ENCODE data around the gene TAF1A. TPM values are rescaled to one million over a fixed set of nuclear protein-coding genes. Genes with fewer than 3 reads are reported as not detected.

Gene TAF1A
- total RNA-seq, 1 donor from 2014 or later = 7.5 TPM

- H3K4me3 Mint-ChIP-seq (ENCODE audit: unreplicated experiment) = no peak overlapping the region
- FAIRE-seq = no peak
- peaks cover 45% of the 10 kb centered on the region for H3K79me2 ChIP-seq (ENCODE audit: insufficient read depth, low read length)
Measured at GRCh38 chr1:222588135-222588534, 1.6 kb downstream of the TAF1A start.

GRCh38 chr1:222586842-222587241 lies 2.9 kb downstream of the TAF1A start:
- Histone ChIP-seq H3K9ac (ENCODE audit: low read length) (no peak overlapping the region), H3K79me2 (ENCODE audit: insufficient read depth, low read length) (peaks cover 45% of the 10 kb centered on the region), H3K4me2 (ENCODE audit: low read length) (no peak overlapping the region), H3K27ac (ENCODE audit: low read depth, low read length) (no peak overlapping the region), H3K27me3 (ENCODE audit: insufficient read depth, low read length) (no peaks in the 10 kb centered on the region), H3K36me3 (ENCODE audit: insufficient read depth, low read length) (peaks cover 18% of the 10 kb centered on the region), H3K4me3 (ENCODE audit: insufficient read depth, low read depth, low read length) (no peak overlapping the region), H2AFZ (ENCODE audit: low read depth, low read length) (no peak overlapping the region), H3K9me3 (ENCODE audit: insufficient read depth, low read depth, low read length) (no peaks in the 10 kb centered on the region), H3K4me1 (ENCODE audit: insufficient read depth, low read length) (peaks cover 11% of the 10 kb centered on the region), H4K20me1 (ENCODE audit: insufficient read depth, low read length) (no peaks in the 10 kb centered on the region)
- no peak for DNase-seq (ENCODE audit: low read depth)
- no peak for TF ChIP-seq EZH2 (IDR thresholded peaks at IDR 0.05; ENCODE audit: insufficient read depth, low read length)
- TF ChIP-seq CTCF (IDR thresholded peaks at IDR 0.05; ENCODE audit: insufficient read depth, low read depth, low read length) = no peak
- Mint-ChIP-seq H3K4me3 (ENCODE audit: unreplicated experiment) (no peak overlapping the region), H3K4me1 (ENCODE audit: low read depth, unreplicated experiment) (peaks cover 24% of the 10 kb centered on the region), H3K27ac (ENCODE audit: unreplicated experiment) (no peak overlapping the region), H3K9me3 (ENCODE audit: unreplicated experiment) (no peaks in the 10 kb centered on the region), H3K27me3 (ENCODE audit: low read depth, unreplicated experiment) (no peaks in the 10 kb centered on the region), H3K36me3 (ENCODE audit: low read depth, unreplicated experiment) (peaks cover 3% of the 10 kb centered on the region)
- FAIRE-seq = no peak

More at GRCh38 chr1:222588135-222588534, 1.6 kb downstream of the TAF1A start:
- no peak overlapping the region for H3K27ac Mint-ChIP-seq (ENCODE audit: unreplicated experiment)
- no peaks in the 10 kb centered on the region for H4K20me1 ChIP-seq (ENCODE audit: insufficient read depth, low read length)
- no peak overlapping the region for H2AFZ ChIP-seq (ENCODE audit: low read depth, low read length)
- no peaks in the 10 kb centered on the region for H3K9me3 Mint-ChIP-seq (ENCODE audit: unreplicated experiment)
- no peak overlapping the region for H3K27ac ChIP-seq (ENCODE audit: low read depth, low read length)
- no peaks in the 10 kb centered on the region for H3K27me3 Mint-ChIP-seq (ENCODE audit: low read depth, unreplicated experiment)
- peak overlapping the region; percentile 92 for H3K4me2 ChIP-seq (ENCODE audit: low read length)
- peaks cover 14% of the 10 kb centered on the region for H3K4me1 ChIP-seq (ENCODE audit: insufficient read depth, low read length)
- no peaks in the 10 kb centered on the region for H3K9me3 ChIP-seq (ENCODE audit: insufficient read depth, low read depth, low read length)
- H3K9ac ChIP-seq (ENCODE audit: low read length) = no peak overlapping the region
- no peak for DNase-seq (ENCODE audit: low read depth)
- no peak overlapping the region for H3K4me3 ChIP-seq (ENCODE audit: insufficient read depth, low read depth, low read length)
- peaks cover 2% of the 10 kb centered on the region for H3K36me3 Mint-ChIP-seq (ENCODE audit: low read depth, unreplicated experiment)
- no peak for TF ChIP-seq EZH2 (IDR thresholded peaks at IDR 0.05; ENCODE audit: insufficient read depth, low read length)
- no peak for TF ChIP-seq CTCF (IDR thresholded peaks at IDR 0.05; ENCODE audit: insufficient read depth, low read depth, low read length)
- peaks cover 20% of the 10 kb centered on the region for H3K4me1 Mint-ChIP-seq (ENCODE audit: low read depth, unreplicated experiment)
- H3K27me3 ChIP-seq (ENCODE audit: insufficient read depth, low read length) = no peaks in the 10 kb centered on the region
- H3K36me3 ChIP-seq (ENCODE audit: insufficient read depth, low read length) = peaks cover 15% of the 10 kb centered on the region

GRCh38 chr1:222583079-222583478 lies 6.7 kb downstream of the TAF1A start:
- Mint-ChIP-seq H3K4me1 (ENCODE audit: low read depth, unreplicated experiment) (peaks cover 8% of the 10 kb centered on the region), H3K4me3 (ENCODE audit: unreplicated experiment) (no peak overlapping the region), H3K27me3 (ENCODE audit: low read depth, unreplicated experiment) (no peaks in the 10 kb centered on the region), H3K36me3 (ENCODE audit: low read depth, unreplicated experiment) (peaks cover 9% of the 10 kb centered on the region), H3K9me3 (ENCODE audit: unreplicated experiment) (no peaks in the 10 kb centered on the region), H3K27ac (ENCODE audit: unreplicated experiment) (no peak overlapping the region)
- DNase-seq (ENCODE audit: low read depth) (no peak), FAIRE-seq (no peak)
- TF ChIP-seq EZH2 (IDR thresholded peaks at IDR 0.05; ENCODE audit: insufficient read depth, low read length) = no peak
- TF ChIP-seq CTCF (IDR thresholded peaks at IDR 0.05; ENCODE audit: insufficient read depth, low read depth, low read length) = no peak
- no peaks in the 10 kb centered on the region for H3K27me3 ChIP-seq (ENCODE audit: insufficient read depth, low read length)
- peaks cover 28% of the 10 kb centered on the region for H3K79me2 ChIP-seq (ENCODE audit: insufficient read depth, low read length)
- no peaks in the 10 kb centered on the region for H3K4me1 ChIP-seq (ENCODE audit: insufficient read depth, low read length)
- no peak overlapping the region for H3K27ac ChIP-seq (ENCODE audit: low read depth, low read length)
- no peaks in the 10 kb centered on the region for H4K20me1 ChIP-seq (ENCODE audit: insufficient read depth, low read length)
- no peak overlapping the region for H3K4me2 ChIP-seq (ENCODE audit: low read length)
- H2AFZ ChIP-seq (ENCODE audit: low read depth, low read length) = no peak overlapping the region
- H3K36me3 ChIP-seq (ENCODE audit: insufficient read depth, low read length) = peaks cover 20% of the 10 kb centered on the region
- H3K9me3 ChIP-seq (ENCODE audit: insufficient read depth, low read depth, low read length) = no peaks in the 10 kb centered on the region
- H3K4me3 ChIP-seq (ENCODE audit: insufficient read depth, low read depth, low read length) = no peak overlapping the region
- H3K9ac ChIP-seq (ENCODE audit: low read length) = no peak overlapping the region

All from astrocyte (in vitro differentiated cells and primary cell).